ENCODE results near the gene WDR20. TPM values are rescaled to one million over a fixed set of nuclear protein-coding genes. Genes with fewer than 3 reads are reported as not detected.

The WDR20 gene
- total RNA-seq, 1 donor from 2014 or later, result 33.4 TPM

GRCh38 chr14:102225936-102226335 lies 86.2 kb downstream of the WDR20 start:
- Mint-ChIP-seq H3K9me3 (no peaks in the 10 kb centered on the region), H3K36me3 (peaks cover 8% of the 10 kb centered on the region), H3K4me1 (ENCODE audit: unreplicated experiment) (no peaks in the 10 kb centered on the region), H3K27ac (no peak overlapping the region), H3K27me3 (no peaks in the 10 kb centered on the region), H3K4me3 (no peak overlapping the region)
- no peak for DNase-seq (ENCODE audit: extremely low spot score, unreplicated experiment)
- TF ChIP-seq CTCF (conservative IDR thresholded peaks at IDR 0.05), result no peak

GRCh38 chr14:102226356-102227125 lies 86.8 kb downstream of the WDR20 start:
- Mint-ChIP-seq H3K4me1 (ENCODE audit: unreplicated experiment) (no peaks in the 10 kb centered on the region), H3K9me3 (no peaks in the 10 kb centered on the region), H3K27me3 (no peaks in the 10 kb centered on the region), H3K36me3 (peaks cover 8% of the 10 kb centered on the region), H3K27ac (no peak overlapping the region), H3K4me3 (no peak overlapping the region)
- TF ChIP-seq CTCF (conservative IDR thresholded peaks at IDR 0.05), result no peak
- DNase-seq (ENCODE audit: extremely low spot score, unreplicated experiment), result no peak

GRCh38 chr14:102227184-102227964 lies 87.7 kb downstream of the WDR20 start:
- DNase-seq (ENCODE audit: extremely low spot score, unreplicated experiment), result no peak
- Mint-ChIP-seq H3K9me3 (no peaks in the 10 kb centered on the region), H3K4me3 (no peak overlapping the region), H3K27ac (no peak overlapping the region), H3K4me1 (ENCODE audit: unreplicated experiment) (no peaks in the 10 kb centered on the region), H3K27me3 (no peaks in the 10 kb centered on the region), H3K36me3 (peaks cover 8% of the 10 kb centered on the region)
- no peak for TF ChIP-seq CTCF (conservative IDR thresholded peaks at IDR 0.05)

- Mint-ChIP-seq H3K36me3 (peaks cover 8% of the 10 kb centered on the region), H3K9me3 (no peaks in the 10 kb centered on the region), H3K4me1 (ENCODE audit: unreplicated experiment) (no peaks in the 10 kb centered on the region), H3K27me3 (no peaks in the 10 kb centered on the region), H3K27ac (no peak overlapping the region), H3K4me3 (no peak overlapping the region)
- DNase-seq (ENCODE audit: extremely low spot score, unreplicated experiment), result no peak
- TF ChIP-seq CTCF (conservative IDR thresholded peaks at IDR 0.05), result no peak
Observed at GRCh38 chr14:102229071-102229738, 89.5 kb downstream of the WDR20 start.

- H3K4me1 Mint-ChIP-seq (ENCODE audit: unreplicated experiment), result no peaks in the 10 kb centered on the region
- H3K27me3 Mint-ChIP-seq, result no peaks in the 10 kb centered on the region
- no peak overlapping the region for H3K4me3 Mint-ChIP-seq
- no peaks in the 10 kb centered on the region for H3K9me3 Mint-ChIP-seq
- peaks cover 4% of the 10 kb centered on the region for H3K36me3 Mint-ChIP-seq
- no peak overlapping the region for H3K27ac Mint-ChIP-seq
- no peak for DNase-seq (ENCODE audit: extremely low spot score, unreplicated experiment)
- no peak for TF ChIP-seq CTCF (conservative IDR thresholded peaks at IDR 0.05)
Observed at GRCh38 chr14:102229739-102230092, 90.0 kb downstream of the WDR20 start.

All from type B pancreatic cell (in vitro differentiated cells).